ENCODE data around the gene TFDP2.
"Not testable (repeated sequence)": the region's sequence is repeated elsewhere in the genome, so short reads cannot be mapped to it uniquely, and the experiment has no call there.

The TFDP2 gene

DNA sequence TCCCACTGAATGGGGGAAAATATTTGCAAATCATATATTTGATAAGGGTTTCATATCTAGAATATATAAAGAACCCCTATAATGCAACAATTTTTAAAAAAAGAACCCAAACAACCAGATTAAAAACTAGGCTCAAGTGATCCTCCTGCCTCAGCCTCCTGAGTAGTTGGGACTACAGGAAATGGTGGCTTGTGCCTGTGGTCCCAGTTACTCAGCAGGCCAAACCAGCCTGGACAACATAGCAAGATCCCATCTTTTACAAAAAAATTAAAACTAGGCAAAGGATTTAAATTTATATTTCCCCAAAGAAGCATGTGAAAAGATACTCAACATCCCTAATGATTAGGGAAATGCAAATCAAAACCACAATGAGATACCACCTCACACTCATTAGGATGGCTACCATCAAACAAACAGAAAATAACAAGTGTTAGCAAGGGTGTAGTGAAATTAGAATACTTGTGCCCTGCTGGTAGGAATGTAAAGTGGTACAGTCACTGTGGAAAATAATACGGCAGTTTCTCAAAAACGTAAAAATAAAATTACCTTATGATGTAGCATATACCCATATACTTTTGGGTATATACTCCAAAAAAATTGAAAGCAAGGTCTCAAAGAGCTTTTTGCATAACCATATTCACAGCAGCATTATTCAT is 19.7 kb downstream of the TFDP2 start:
- no peak overlapping the region for H3K4me3 ChIP-seq (ENCODE audit: low read length)

GRCh38 chr3:142127941-142128658 is 21.2 kb downstream of the TFDP2 start:
- H3K4me3 ChIP-seq (ENCODE audit: low read length) = no peak overlapping the region
- DNase-seq (ENCODE audit: low read depth, low spot score) = no peak

More for the DNA sequence above, 19.7 kb downstream of the TFDP2 start:
- no peak for DNase-seq (ENCODE audit: low read depth, low spot score)

- DNase-seq (ENCODE audit: low read depth, low spot score) = no peak
- no peak overlapping the region for H3K4me3 ChIP-seq (ENCODE audit: low read length)
Measured at GRCh38 chr3:142124243-142124642, 25.1 kb downstream of the TFDP2 start.

- DNase-seq (ENCODE audit: low read depth, low spot score) = no peak
- H3K4me3 ChIP-seq (ENCODE audit: low read length) = no peak overlapping the region
Measured at GRCh38 chr3:142120707-142121106, 28.6 kb downstream of the TFDP2 start.

- H3K4me3 ChIP-seq (ENCODE audit: low read length) = no peak overlapping the region
- no peak for DNase-seq (ENCODE audit: low read depth, low spot score)
Measured at GRCh38 chr3:142118911-142119310, 30.4 kb downstream of the TFDP2 start.

GRCh38 chr3:142117056-142117851 is 32.1 kb downstream of the TFDP2 start:
- no peak overlapping the region for H3K4me3 ChIP-seq (ENCODE audit: low read length)
- peak; percentile 76 for DNase-seq (ENCODE audit: low read depth, low spot score)

GRCh38 chr3:142115867-142116668 is 33.3 kb downstream of the TFDP2 start:
- no peak overlapping the region for H3K4me3 ChIP-seq (ENCODE audit: low read length)
- no peak for DNase-seq (ENCODE audit: low read depth, low spot score)

- H3K4me3 ChIP-seq (ENCODE audit: low read length) = no peak overlapping the region
- no peak for DNase-seq (ENCODE audit: low read depth, low spot score)
Measured at GRCh38 chr3:142112601-142113000, 36.7 kb downstream of the TFDP2 start.

- H3K4me3 ChIP-seq (ENCODE audit: low read length) = no peak overlapping the region
- no peak for DNase-seq (ENCODE audit: low read depth, low spot score)
Measured at GRCh38 chr3:142106548-142106947, 42.8 kb downstream of the TFDP2 start.

- H3K4me3 ChIP-seq (ENCODE audit: low read length) = no peak overlapping the region
- DNase-seq (ENCODE audit: low read depth, low spot score) = no peak
Measured at GRCh38 chr3:142105991-142106390, 43.4 kb downstream of the TFDP2 start.

- H3K4me3 ChIP-seq (ENCODE audit: low read length) = no peak overlapping the region
- DNase-seq (ENCODE audit: low read depth, low spot score) = no peak
Measured at GRCh38 chr3:142104763-142105162, 44.6 kb downstream of the TFDP2 start.

GRCh38 chr3:142098964-142099363 is 50.4 kb downstream of the TFDP2 start:
- H3K4me3 ChIP-seq (ENCODE audit: low read length) = no peak overlapping the region
- DNase-seq (ENCODE audit: low read depth, low spot score) = no peak

GRCh38 chr3:142097099-142097843 is 52.1 kb downstream of the TFDP2 start:
- no peak for DNase-seq (ENCODE audit: low read depth, low spot score)
- H3K4me3 ChIP-seq (ENCODE audit: low read length) = no peak overlapping the region

DNA sequence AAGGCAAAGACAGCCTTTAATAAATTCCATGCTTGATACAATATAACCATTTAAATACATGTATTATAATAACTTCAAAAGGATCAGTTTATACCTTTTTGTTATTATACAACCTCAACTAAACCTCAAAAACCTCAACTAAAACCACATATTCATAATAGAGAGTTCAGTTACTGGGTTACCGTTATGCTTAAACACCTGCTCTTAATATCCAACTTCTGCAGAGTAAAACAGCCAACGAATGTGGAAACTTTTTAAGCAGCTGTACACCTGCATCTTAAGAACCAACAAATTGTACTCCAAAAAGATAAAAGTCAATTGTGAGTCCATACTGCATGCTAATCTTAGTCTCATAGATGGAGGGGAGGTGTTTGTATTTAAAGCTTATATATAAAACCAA is 53.5 kb downstream of the TFDP2 start:
- no peak overlapping the region for H3K4me3 ChIP-seq (ENCODE audit: low read length)
- peak; percentile 97 for DNase-seq (ENCODE audit: low read depth, low spot score)

DNA sequence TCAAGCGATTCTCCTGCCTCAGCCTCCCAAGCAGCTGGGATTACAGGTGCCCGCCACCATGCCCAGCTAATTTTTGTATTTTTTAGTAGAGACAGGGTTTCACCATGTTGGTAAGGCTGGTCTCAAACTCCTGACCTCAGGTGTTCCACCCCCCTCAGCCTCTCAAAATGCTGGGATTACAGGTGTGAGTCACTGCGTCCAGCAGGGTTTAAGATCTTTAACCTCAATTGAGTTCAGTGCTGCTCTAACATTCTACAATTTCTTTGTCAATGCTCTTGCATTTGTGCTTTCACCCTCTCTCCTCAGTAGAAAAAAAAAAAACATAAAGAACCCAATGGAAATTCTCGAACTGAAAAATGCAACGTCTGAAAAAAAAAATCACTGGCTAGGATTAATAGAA is 60.4 kb downstream of the TFDP2 start:
- H3K4me3 ChIP-seq (ENCODE audit: low read length); DNase-seq (ENCODE audit: low read depth, low spot score): not testable (repeated sequence)

GRCh38 chr3:142088522-142088921 is 60.8 kb downstream of the TFDP2 start:
- no peak for DNase-seq (ENCODE audit: low read depth, low spot score)
- H3K4me3 ChIP-seq (ENCODE audit: low read length) = no peak overlapping the region

GRCh38 chr3:142087676-142088075 is 61.7 kb downstream of the TFDP2 start:
- no peak overlapping the region for H3K4me3 ChIP-seq (ENCODE audit: low read length)
- DNase-seq (ENCODE audit: low read depth, low spot score) = no peak

- no peak overlapping the region for H3K4me3 ChIP-seq (ENCODE audit: low read length)
- DNase-seq (ENCODE audit: low read depth, low spot score) = no peak
Measured at GRCh38 chr3:142086581-142087090, 62.7 kb downstream of the TFDP2 start.

All from Jurkat, Clone E6-1 (cell line).